Measurements from ENCODE around the gene ARHGEF5. TPM values are rescaled to one million over a fixed set of nuclear protein-coding genes. Genes with fewer than 3 reads are reported as not detected.

Gene ARHGEF5
- total and polyA plus RNA-seq, 9 of the 15 experiments (the other 6 are each of a cell fraction or from before 2014, with no cell fraction given), result 0.03 to 0.49 (median 0.10) TPM; not detected in 1

DNA sequence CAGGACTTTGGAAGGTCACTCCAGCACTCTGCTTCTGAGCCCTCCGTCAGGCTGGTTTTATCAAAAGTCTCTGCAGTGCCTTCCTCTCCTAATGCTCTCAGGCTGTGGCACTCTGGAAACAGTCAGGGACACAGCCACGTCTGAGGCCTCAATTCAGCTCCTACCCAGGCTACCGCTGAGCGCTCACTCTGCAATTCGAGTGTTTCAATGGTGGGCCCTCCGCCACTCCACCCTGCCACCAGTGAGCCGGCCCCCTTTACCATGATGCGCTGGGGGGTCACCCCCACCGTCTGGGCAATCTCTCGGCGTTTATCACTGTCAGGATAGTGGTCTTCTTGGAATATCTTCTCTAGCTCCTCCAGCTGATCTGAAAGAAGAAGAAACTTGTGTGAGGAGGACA lies 44.7 kb downstream of the ARHGEF5 start:
- H3K4me3 ChIP-seq, result no peak overlapping the region
- intact Hi-C loops (cut with micrococcal nuclease) (loop anchor here (10.0 kb wide), 2 partner anchors 225 to 495 kb away; partner anchors contain the start of gene TCAF1), in situ Hi-C loops (cut with MboI) (no loop called here)
- H3K79me2 ChIP-seq (ENCODE audit: control insufficient read depth, insufficient read depth, low read length), result no peaks in the 10 kb centered on the region
- CTCF ChIA-PET (ENCODE audit: low intra/inter-chr PET ratio), result no interaction called here
- H3K9me1 ChIP-seq (ENCODE audit: control insufficient read depth, insufficient read depth, low read length), result no peaks in the 10 kb centered on the region
- no peak for ATAC-seq
- H2AFZ ChIP-seq (ENCODE audit: low read depth, low read length), result no peak overlapping the region
- POLR2A ChIA-PET, result interaction anchor here (0.6 to 1.1 kb wide), 2 partner anchors 15 to 1385 kb away, joined by 3 to 4 read pairs; no protein-coding TSS in a partner anchor
- FAIRE-seq, result no peak
- H3K9me3 ChIP-seq (replicated peaks; ENCODE audit: control insufficient read depth, insufficient read depth, low read depth, low read length), result no peaks in the 10 kb centered on the region
- H3K27me3 ChIP-seq (ENCODE audit: control insufficient read depth in 2 of 2, insufficient read depth in 2 of 2, low read length in 2 of 2), result peaks cover 11 to 17% of the 10 kb centered on the region in 2 experiments
- no peaks in the 10 kb centered on the region for H3K4me1 ChIP-seq (replicated peaks in 1 of 2; ENCODE audit: control insufficient read depth in 2 of 2, insufficient read depth in 2 of 2, low read length in 2 of 2)
- under 1% methylated on average over 11 of the region's 11 CpGs for WGBS (ENCODE audit: insufficient coverage, low coverage, missing lambda C conversion rate)
- TF ChIP-seq, protein P1, sequence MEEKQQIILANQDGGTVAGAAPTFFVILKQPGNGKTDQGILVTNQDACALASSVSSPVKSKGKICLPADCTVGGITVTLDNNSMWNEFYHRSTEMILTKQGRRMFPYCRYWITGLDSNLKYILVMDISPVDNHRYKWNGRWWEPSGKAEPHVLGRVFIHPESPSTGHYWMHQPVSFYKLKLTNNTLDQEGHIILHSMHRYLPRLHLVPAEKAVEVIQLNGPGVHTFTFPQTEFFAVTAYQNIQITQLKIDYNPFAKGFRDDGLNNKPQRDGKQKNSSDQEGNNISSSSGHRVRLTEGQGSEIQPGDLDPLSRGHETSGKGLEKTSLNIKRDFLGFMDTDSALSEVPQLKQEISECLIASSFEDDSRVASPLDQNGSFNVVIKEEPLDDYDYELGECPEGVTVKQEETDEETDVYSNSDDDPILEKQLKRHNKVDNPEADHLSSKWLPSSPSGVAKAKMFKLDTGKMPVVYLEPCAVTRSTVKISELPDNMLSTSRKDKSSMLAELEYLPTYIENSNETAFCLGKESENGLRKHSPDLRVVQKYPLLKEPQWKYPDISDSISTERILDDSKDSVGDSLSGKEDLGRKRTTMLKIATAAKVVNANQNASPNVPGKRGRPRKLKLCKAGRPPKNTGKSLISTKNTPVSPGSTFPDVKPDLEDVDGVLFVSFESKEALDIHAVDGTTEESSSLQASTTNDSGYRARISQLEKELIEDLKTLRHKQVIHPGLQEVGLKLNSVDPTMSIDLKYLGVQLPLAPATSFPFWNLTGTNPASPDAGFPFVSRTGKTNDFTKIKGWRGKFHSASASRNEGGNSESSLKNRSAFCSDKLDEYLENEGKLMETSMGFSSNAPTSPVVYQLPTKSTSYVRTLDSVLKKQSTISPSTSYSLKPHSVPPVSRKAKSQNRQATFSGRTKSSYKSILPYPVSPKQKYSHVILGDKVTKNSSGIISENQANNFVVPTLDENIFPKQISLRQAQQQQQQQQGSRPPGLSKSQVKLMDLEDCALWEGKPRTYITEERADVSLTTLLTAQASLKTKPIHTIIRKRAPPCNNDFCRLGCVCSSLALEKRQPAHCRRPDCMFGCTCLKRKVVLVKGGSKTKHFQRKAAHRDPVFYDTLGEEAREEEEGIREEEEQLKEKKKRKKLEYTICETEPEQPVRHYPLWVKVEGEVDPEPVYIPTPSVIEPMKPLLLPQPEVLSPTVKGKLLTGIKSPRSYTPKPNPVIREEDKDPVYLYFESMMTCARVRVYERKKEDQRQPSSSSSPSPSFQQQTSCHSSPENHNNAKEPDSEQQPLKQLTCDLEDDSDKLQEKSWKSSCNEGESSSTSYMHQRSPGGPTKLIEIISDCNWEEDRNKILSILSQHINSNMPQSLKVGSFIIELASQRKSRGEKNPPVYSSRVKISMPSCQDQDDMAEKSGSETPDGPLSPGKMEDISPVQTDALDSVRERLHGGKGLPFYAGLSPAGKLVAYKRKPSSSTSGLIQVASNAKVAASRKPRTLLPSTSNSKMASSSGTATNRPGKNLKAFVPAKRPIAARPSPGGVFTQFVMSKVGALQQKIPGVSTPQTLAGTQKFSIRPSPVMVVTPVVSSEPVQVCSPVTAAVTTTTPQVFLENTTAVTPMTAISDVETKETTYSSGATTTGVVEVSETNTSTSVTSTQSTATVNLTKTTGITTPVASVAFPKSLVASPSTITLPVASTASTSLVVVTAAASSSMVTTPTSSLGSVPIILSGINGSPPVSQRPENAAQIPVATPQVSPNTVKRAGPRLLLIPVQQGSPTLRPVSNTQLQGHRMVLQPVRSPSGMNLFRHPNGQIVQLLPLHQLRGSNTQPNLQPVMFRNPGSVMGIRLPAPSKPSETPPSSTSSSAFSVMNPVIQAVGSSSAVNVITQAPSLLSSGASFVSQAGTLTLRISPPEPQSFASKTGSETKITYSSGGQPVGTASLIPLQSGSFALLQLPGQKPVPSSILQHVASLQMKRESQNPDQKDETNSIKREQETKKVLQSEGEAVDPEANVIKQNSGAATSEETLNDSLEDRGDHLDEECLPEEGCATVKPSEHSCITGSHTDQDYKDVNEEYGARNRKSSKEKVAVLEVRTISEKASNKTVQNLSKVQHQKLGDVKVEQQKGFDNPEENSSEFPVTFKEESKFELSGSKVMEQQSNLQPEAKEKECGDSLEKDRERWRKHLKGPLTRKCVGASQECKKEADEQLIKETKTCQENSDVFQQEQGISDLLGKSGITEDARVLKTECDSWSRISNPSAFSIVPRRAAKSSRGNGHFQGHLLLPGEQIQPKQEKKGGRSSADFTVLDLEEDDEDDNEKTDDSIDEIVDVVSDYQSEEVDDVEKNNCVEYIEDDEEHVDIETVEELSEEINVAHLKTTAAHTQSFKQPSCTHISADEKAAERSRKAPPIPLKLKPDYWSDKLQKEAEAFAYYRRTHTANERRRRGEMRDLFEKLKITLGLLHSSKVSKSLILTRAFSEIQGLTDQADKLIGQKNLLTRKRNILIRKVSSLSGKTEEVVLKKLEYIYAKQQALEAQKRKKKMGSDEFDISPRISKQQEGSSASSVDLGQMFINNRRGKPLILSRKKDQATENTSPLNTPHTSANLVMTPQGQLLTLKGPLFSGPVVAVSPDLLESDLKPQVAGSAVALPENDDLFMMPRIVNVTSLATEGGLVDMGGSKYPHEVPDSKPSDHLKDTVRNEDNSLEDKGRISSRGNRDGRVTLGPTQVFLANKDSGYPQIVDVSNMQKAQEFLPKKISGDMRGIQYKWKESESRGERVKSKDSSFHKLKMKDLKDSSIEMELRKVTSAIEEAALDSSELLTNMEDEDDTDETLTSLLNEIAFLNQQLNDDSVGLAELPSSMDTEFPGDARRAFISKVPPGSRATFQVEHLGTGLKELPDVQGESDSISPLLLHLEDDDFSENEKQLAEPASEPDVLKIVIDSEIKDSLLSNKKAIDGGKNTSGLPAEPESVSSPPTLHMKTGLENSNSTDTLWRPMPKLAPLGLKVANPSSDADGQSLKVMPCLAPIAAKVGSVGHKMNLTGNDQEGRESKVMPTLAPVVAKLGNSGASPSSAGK (IDR thresholded peaks at IDR 0.05), result no peak
- TF ChIP-seq ZNF324 (CRISPR knock-in tag; IDR thresholded peaks at IDR 0.05) (no peak), ARHGAP35 (IDR thresholded peaks at IDR 0.05; ENCODE audit: partially characterized antibody) (no peak), KLF16 (IDR thresholded peaks at IDR 0.05) (no peak)
- no peaks in the 10 kb centered on the region for H3K36me3 ChIP-seq (ENCODE audit: control insufficient read depth, insufficient read depth, low read length)
- H3K4me2 ChIP-seq (ENCODE audit: insufficient read depth, low read length), result no peak overlapping the region
- H4K20me1 ChIP-seq (replicated peaks; ENCODE audit: control insufficient read depth, insufficient read depth, low read length), result no peaks in the 10 kb centered on the region
- BruUV-seq (replicated peaks), result no TSS peak
- no peak overlapping the region for H3K9ac ChIP-seq (ENCODE audit: insufficient read depth in 1 of 2, low read depth in 2 of 2, low read length in 2 of 2)
- DNase-seq (ENCODE audit: extremely low read depth in 1 of 4, low spot score in 3 of 4), result no peak
- H3K27ac ChIP-seq (ENCODE audit: extremely low read depth, low read depth, low read length), result no peak overlapping the region
